Calu3 (cell line): ENCODE results near the gene TOPAZ1. TPM values are rescaled to one million over a fixed set of nuclear protein-coding genes. Genes with fewer than 3 reads are reported as not detected.

Source experiments
- BruUV-seq: library from RNA; stranded (reverse); fragments of 400-500 nt; replicated peaks from 2 replicates; lab custom pipeline; 2021; lab: Mats Ljungman, UMichigan
- CTCF ChIA-PET: fragments of 300-600 bp; sonication (Branson Sonifier 250); formaldehyde crosslinking; loops from one replicate; lab custom pipeline; 2022; ENCODE audit warnings: antibody characterized with exemption; lab: Charles Lee
- DNase-seq: peaks from one replicate; pipeline ENCODE4 v3.0.0; 2022
- H3K27ac Mint-ChIP-seq: one replicate; pipeline ENCODE4 v1.8.0; 2022; ENCODE audit warnings: mixed read lengths; ENCODE audit not compliant: unreplicated experiment
- H3K27me3 Mint-ChIP-seq: one replicate; pipeline ENCODE4 v1.8.0; 2022; ENCODE audit warnings: mixed read lengths; ENCODE audit not compliant: unreplicated experiment
- H3K36me3 Mint-ChIP-seq: one replicate; pipeline ENCODE4 v1.8.0; 2022; ENCODE audit warnings: mild to moderate bottlenecking, moderate library complexity, mixed read lengths; ENCODE audit not compliant: insufficient read depth, unreplicated experiment
- H3K4me1 Mint-ChIP-seq: one replicate; pipeline ENCODE4 v1.8.0; 2022; ENCODE audit warnings: mild to moderate bottlenecking, low read depth, mixed read lengths; ENCODE audit not compliant: unreplicated experiment
- H3K4me3 Mint-ChIP-seq: one replicate; pipeline ENCODE4 v1.8.0; 2022; ENCODE audit warnings: mild to moderate bottlenecking, low read depth, moderate library complexity, mixed read lengths; ENCODE audit not compliant: unreplicated experiment
- H3K9me3 Mint-ChIP-seq: one replicate; pipeline ENCODE4 v1.8.0; 2022; ENCODE audit warnings: low read depth, mixed read lengths; ENCODE audit not compliant: unreplicated experiment
- intact Hi-C: fragments of 100-400 bp; cut with micrococcal nuclease; formaldehyde crosslinking; loops from one replicate; pipeline ENCODE4 v1.10.0; 2022; ENCODE audit not compliant: unreplicated experiment
- total RNA-seq: library from RNA; stranded (reverse); gene quantifications from 2 replicates; pipeline ENCODE4 v1.2.3, GENCODE V29; 2022
- TF ChIP-seq, protein P1 (sequence below): fragments of 200-600 bp; IDR thresholded peaks from one replicate; pipeline ENCODE4 v1.8.0; 2022; ENCODE audit warnings: antibody characterized with exemption; ENCODE audit not compliant: unreplicated experiment

TOPAZ1 gene
- total RNA-seq, 1 experiment from 2014 or later = not detected

DNA sequence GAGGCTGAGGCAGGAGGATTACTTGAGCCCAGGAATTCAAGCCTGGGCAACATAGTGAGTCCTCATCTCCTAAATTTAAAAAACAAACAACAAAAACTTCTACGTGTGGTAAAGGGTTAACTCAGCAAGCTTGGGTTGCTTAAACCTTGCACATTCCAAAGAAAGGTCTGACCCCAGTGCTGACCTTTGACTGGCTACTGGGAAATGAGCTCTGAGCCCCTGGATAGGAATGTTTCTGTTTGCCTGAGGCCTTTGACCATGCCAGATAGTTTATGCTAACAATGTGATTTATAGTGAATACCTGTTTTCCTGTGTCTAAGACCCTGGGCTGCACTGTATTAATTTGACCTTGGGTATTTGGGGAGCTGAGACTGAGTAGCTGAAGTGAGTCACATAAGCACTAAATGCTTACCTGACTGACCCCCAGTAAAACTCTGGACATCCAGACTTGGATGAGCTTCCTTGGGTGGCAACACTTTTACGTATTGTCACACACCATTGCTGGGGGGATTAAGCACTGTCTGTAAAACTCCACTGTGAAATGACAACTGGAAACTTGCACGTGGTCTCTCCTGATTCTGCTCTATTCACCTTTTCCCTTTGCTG is 117.6 kb downstream of the TOPAZ1 start:
- Mint-ChIP-seq H3K36me3 (no peaks in the 10 kb centered on the region), H3K4me1 (peaks cover 29% of the 10 kb centered on the region), H3K27ac (no peak overlapping the region), H3K4me3 (no peak overlapping the region), H3K9me3 (no peaks in the 10 kb centered on the region), H3K27me3 (no peaks in the 10 kb centered on the region)
- TSS peak; percentile 75 for BruUV-seq
- intact Hi-C loops = no loop called here
- no peak for DNase-seq
- CTCF ChIA-PET = interaction anchor here (0.5 to 0.6 kb wide), 2 partner anchors 27 to 383 kb away, joined by 5 to 6 read pairs; no protein-coding TSS in a partner anchor
- TF ChIP-seq, protein P1, sequence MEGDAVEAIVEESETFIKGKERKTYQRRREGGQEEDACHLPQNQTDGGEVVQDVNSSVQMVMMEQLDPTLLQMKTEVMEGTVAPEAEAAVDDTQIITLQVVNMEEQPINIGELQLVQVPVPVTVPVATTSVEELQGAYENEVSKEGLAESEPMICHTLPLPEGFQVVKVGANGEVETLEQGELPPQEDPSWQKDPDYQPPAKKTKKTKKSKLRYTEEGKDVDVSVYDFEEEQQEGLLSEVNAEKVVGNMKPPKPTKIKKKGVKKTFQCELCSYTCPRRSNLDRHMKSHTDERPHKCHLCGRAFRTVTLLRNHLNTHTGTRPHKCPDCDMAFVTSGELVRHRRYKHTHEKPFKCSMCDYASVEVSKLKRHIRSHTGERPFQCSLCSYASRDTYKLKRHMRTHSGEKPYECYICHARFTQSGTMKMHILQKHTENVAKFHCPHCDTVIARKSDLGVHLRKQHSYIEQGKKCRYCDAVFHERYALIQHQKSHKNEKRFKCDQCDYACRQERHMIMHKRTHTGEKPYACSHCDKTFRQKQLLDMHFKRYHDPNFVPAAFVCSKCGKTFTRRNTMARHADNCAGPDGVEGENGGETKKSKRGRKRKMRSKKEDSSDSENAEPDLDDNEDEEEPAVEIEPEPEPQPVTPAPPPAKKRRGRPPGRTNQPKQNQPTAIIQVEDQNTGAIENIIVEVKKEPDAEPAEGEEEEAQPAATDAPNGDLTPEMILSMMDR = no peak

DNA sequence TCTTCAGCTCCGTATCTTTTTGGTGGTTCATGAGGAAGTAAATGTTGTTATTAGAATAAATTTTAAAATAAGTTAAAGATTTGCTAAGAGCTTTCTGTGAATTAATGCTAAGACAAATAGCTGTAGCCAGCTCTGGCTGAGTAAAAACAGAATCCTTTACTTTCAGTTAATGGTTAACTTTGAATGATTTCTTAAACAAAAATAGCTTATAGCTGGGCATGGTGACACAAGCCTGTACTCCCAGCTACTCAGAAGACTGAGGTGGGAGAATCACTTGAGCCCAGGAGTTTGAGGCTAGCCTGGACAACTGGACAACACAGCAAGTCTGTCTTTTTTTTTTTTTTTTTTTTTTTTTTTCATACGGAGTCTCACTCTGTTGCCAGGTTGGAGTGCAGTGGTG is 121.9 kb downstream of the TOPAZ1 start:
- peak; percentile 33 for DNase-seq
- no peak overlapping the region for H3K4me3 Mint-ChIP-seq
- H3K36me3 Mint-ChIP-seq = no peaks in the 10 kb centered on the region
- no TSS peak for BruUV-seq
- no peaks in the 10 kb centered on the region for H3K27me3 Mint-ChIP-seq
- no peaks in the 10 kb centered on the region for H3K9me3 Mint-ChIP-seq
- CTCF ChIA-PET = interaction anchor here (0.6 to 1.0 kb wide), 4 partner anchors 25 to 129 kb away, joined by 3 to 5 read pairs (median 4); partner anchors contain the start of gene TCAIM
- H3K27ac Mint-ChIP-seq = no peak overlapping the region
- TF ChIP-seq, protein P1 = no peak
- peaks cover 14% of the 10 kb centered on the region for H3K4me1 Mint-ChIP-seq
- intact Hi-C loops = no loop called here

DNA sequence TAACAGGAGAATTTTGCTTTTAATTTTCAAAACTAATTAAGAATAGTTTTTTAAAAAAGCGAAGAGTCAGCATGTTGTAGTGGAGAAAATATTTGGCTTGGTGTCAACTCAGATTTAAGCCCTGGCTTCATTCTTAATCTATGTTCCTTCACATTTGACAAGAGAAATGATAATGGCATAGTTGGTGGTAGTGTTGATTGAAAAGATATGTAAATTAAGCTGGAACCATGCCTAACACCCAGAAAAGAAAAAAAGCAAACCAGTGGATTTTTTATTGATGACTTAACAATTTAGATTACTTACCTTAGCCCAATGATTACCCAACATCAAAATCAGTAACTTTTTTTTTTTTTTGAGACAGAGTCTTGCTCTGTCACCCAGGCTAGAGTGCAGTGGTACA is 124.3 kb downstream of the TOPAZ1 start:
- no peak for DNase-seq
- intact Hi-C loops = no loop called here
- Mint-ChIP-seq H3K27ac (no peak overlapping the region), H3K4me1 (no peaks in the 10 kb centered on the region), H3K4me3 (no peak overlapping the region), H3K27me3 (no peaks in the 10 kb centered on the region), H3K36me3 (no peaks in the 10 kb centered on the region), H3K9me3 (no peaks in the 10 kb centered on the region)
- CTCF ChIA-PET = no interaction called here
- no TSS peak for BruUV-seq
- TF ChIP-seq, protein P1 = no peak

DNA sequence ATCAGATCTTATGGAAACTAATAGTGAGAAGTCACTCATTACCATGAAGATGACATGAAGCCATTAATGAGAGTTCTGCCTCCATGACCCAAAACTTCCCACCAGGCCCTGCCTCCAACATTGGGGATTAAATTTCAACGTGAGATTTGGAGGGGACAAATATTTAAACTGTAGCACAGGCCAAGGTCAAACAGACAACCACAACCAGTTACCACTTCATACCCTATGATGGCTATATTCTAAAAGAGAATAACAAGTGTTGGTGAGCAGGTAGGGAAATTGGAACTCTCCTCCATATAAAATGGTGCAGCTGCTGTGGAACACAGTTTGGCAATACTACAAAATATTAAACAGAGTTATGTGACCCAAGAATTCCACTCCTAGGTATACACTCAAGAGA is 133.8 kb downstream of the TOPAZ1 start:
- TF ChIP-seq, protein P1 = no peak
- H3K4me1 Mint-ChIP-seq = no peaks in the 10 kb centered on the region
- no TSS peak for BruUV-seq
- no peak overlapping the region for H3K4me3 Mint-ChIP-seq
- intact Hi-C loops = no loop called here
- no peak for DNase-seq
- H3K9me3 Mint-ChIP-seq = peaks cover 6% of the 10 kb centered on the region
- no peaks in the 10 kb centered on the region for H3K36me3 Mint-ChIP-seq
- CTCF ChIA-PET = no interaction called here
- H3K27ac Mint-ChIP-seq = no peak overlapping the region
- no peaks in the 10 kb centered on the region for H3K27me3 Mint-ChIP-seq

Other genes with a start within 250 kb of the TOPAZ1 start
- 24.3 and 24.9 TPM in 2 replicates for gene TCAIM, start 96.9 kb downstream of the TOPAZ1 start, total RNA-seq
- gene ZNF445, start 235.8 kb downstream of the TOPAZ1 start, total RNA-seq = 17.3 and 18.8 TPM in 2 replicates